ENCODE measurements around the gene CHCT1. TPM values are rescaled to one million over a fixed set of nuclear protein-coding genes. Genes with fewer than 3 reads are reported as not detected.

CHCT1 gene
- polyA plus RNA-seq, 1 of the 3 experiments (the other 2 are of a cell fraction), result not detected

DNA sequence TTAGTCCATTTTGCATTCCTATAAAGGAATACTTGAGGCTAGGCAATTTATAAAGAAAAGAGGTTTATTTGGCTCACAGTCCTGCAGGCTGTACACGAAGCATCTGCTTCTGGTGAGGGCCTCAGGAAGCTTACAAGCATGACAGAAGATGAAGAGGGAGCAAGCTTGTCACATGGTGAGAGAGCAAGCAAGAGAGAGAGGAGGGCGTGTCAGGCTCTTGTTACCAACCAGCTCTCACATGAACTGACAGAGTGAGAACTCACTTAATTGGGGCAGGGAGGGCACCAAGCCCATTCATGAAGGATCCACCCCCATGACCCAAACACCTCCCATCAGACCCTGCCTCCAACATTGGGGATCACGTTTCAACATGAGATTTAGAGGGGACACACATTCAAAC is 1.6 kb downstream of the CHCT1 start:
- H4K20me1 ChIP-seq (ENCODE audit: insufficient read depth), result no peaks in the 10 kb centered on the region
- POLR2A ChIA-PET, result no interaction called here

DNA sequence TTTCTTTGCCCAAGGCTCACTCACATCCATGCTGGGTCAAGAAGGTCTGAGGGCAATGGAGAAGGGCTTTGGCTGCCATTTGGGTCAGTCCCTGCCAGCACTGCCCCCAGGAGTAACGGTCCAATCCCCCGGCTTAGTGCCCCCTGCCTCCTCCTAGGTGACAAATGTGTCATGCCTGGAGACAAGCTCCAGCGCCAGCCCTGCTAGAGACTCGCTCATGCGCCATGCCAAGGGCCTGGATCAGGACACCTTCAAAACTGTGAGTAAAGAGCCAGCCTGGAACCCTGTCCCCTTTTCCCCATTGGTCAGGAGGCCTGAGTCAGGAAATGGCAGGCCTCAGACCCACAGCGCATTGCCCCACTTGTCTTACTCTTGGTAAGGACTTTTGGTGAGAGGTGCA is 3.3 kb downstream of the CHCT1 start:
- DNase-seq, result peak; percentile 14
- Histone ChIP-seq H3K9ac (no peak overlapping the region), H4K20me1 (ENCODE audit: insufficient read depth) (no peaks in the 10 kb centered on the region), H3K4me1 (ENCODE audit: control insufficient read depth in 1 of 2, insufficient read depth in 2 of 2, low read depth in 1 of 2, low read length in 1 of 2) (no peaks in the 10 kb centered on the region; a peak in 1 of 4 replicates), H3K27me3 (ENCODE audit: insufficient read depth) (no peaks in the 10 kb centered on the region), H3K9me3 (no peaks in the 10 kb centered on the region), H3K79me2 (ENCODE audit: insufficient read depth) (no peaks in the 10 kb centered on the region), H3K36me3 (replicated peaks in 1 of 2; ENCODE audit: control insufficient read depth in 1 of 2, insufficient read depth in 2 of 2, low read length in 1 of 2) (no peaks in the 10 kb centered on the region), H3K4me3 (ENCODE audit: low read depth in 2 of 2, low read length in 1 of 2) (no peak overlapping the region), H2AFZ (ENCODE audit: low read depth) (no peak overlapping the region), H3F3A (replicated peaks; ENCODE audit: insufficient read depth) (no peaks in the 10 kb centered on the region), H3K27ac (ENCODE audit: low read depth in 2 of 2, low read length in 1 of 2) (no peak overlapping the region), H3K4me2 (no peak overlapping the region), H3K9me2 (no peaks in the 10 kb centered on the region)
- 93% methylated on average over 5 of the region's 6 CpGs for WGBS (ENCODE audit: low lambda C conversion rate)
- CTCF ChIA-PET, result interaction anchor here (0.6 to 2.6 kb wide), 3 partner anchors 10 to 194 kb away, joined by 3 to 8 read pairs (median 5); no protein-coding TSS in a partner anchor
- POLR2A ChIA-PET, result no interaction called here
- no peak for TF ChIP-seq GABPA (IDR thresholded peaks at IDR 0.05; ENCODE audit: low read depth)
- TF ChIP-seq, protein P1, sequence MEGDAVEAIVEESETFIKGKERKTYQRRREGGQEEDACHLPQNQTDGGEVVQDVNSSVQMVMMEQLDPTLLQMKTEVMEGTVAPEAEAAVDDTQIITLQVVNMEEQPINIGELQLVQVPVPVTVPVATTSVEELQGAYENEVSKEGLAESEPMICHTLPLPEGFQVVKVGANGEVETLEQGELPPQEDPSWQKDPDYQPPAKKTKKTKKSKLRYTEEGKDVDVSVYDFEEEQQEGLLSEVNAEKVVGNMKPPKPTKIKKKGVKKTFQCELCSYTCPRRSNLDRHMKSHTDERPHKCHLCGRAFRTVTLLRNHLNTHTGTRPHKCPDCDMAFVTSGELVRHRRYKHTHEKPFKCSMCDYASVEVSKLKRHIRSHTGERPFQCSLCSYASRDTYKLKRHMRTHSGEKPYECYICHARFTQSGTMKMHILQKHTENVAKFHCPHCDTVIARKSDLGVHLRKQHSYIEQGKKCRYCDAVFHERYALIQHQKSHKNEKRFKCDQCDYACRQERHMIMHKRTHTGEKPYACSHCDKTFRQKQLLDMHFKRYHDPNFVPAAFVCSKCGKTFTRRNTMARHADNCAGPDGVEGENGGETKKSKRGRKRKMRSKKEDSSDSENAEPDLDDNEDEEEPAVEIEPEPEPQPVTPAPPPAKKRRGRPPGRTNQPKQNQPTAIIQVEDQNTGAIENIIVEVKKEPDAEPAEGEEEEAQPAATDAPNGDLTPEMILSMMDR (IDR thresholded peaks at IDR 0.05), result no peak
- no peak for TF ChIP-seq FOSL2 (IDR thresholded peaks at IDR 0.05; ENCODE audit: borderline replicate concordance, low read depth)
- TF ChIP-seq MXI1 (IDR thresholded peaks at IDR 0.05; ENCODE audit: low read depth, low read length), result no peak
- no peak for TF ChIP-seq FOXM1 (IDR thresholded peaks at IDR 0.05; ENCODE audit: low read depth)
- TF ChIP-seq, protein P2, sequence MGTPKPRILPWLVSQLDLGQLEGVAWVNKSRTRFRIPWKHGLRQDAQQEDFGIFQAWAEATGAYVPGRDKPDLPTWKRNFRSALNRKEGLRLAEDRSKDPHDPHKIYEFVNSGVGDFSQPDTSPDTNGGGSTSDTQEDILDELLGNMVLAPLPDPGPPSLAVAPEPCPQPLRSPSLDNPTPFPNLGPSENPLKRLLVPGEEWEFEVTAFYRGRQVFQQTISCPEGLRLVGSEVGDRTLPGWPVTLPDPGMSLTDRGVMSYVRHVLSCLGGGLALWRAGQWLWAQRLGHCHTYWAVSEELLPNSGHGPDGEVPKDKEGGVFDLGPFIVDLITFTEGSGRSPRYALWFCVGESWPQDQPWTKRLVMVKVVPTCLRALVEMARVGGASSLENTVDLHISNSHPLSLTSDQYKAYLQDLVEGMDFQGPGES (IDR thresholded peaks at IDR 0.05; ENCODE audit: low read depth, low read length), result no peak
- no peak for TF ChIP-seq YY1 (IDR thresholded peaks at IDR 0.05; ENCODE audit: low read depth)
- TF ChIP-seq SIN3A (IDR thresholded peaks at IDR 0.05; ENCODE audit: borderline replicate concordance, low read depth, low read length), result no peak

More for the DNA sequence above, 1.6 kb downstream of the CHCT1 start:
- Histone ChIP-seq H3F3A (replicated peaks; ENCODE audit: insufficient read depth) (no peaks in the 10 kb centered on the region), H3K4me3 (ENCODE audit: low read depth in 2 of 2, low read length in 1 of 2) (no peak overlapping the region), H3K36me3 (replicated peaks in 1 of 2; ENCODE audit: control insufficient read depth in 1 of 2, insufficient read depth in 2 of 2, low read length in 1 of 2) (no peaks in the 10 kb centered on the region), H2AFZ (ENCODE audit: low read depth) (no peak overlapping the region), H3K9me2 (no peaks in the 10 kb centered on the region), H3K27me3 (ENCODE audit: insufficient read depth) (no peaks in the 10 kb centered on the region), H3K4me2 (no peak overlapping the region), H3K27ac (ENCODE audit: low read depth in 2 of 2, low read length in 1 of 2) (no peak overlapping the region), H3K4me1 (ENCODE audit: control insufficient read depth in 1 of 2, insufficient read depth in 2 of 2, low read depth in 1 of 2, low read length in 1 of 2) (no peaks in the 10 kb centered on the region; a peak in 1 of 4 replicates), H3K9me3 (no peaks in the 10 kb centered on the region), H3K9ac (no peak overlapping the region), H3K79me2 (ENCODE audit: insufficient read depth) (no peaks in the 10 kb centered on the region)
- CTCF ChIA-PET, result interaction anchor here (0.9 to 7.4 kb wide), 3 partner anchors 18 to 282 kb away, joined by 3 to 128 read pairs (median 4); no protein-coding TSS in a partner anchor
- no peak for DNase-seq
- TF ChIP-seq GATA2 (CRISPR knock-in tag; IDR thresholded peaks at IDR 0.05) (no peak), FOXM1 (IDR thresholded peaks at IDR 0.05; ENCODE audit: low read depth) (no peak), GABPA (IDR thresholded peaks at IDR 0.05; ENCODE audit: low read depth) (no peak), EZH2phosphoT487 (IDR thresholded peaks at IDR 0.05; ENCODE audit: borderline replicate concordance, low read depth) (no peak), TAF1 (IDR thresholded peaks at IDR 0.05; ENCODE audit: borderline replicate concordance, low read depth, low read length) (no peak), POLR2AphosphoS5 (IDR thresholded peaks at IDR 0.05; ENCODE audit: low read depth, low read length) (no peak), MEF2A (IDR thresholded peaks at IDR 0.05; ENCODE audit: borderline replicate concordance, low read depth) (no peak), YY1 (IDR thresholded peaks at IDR 0.05; ENCODE audit: low read depth) (no peak)
- TF ChIP-seq, protein P3, sequence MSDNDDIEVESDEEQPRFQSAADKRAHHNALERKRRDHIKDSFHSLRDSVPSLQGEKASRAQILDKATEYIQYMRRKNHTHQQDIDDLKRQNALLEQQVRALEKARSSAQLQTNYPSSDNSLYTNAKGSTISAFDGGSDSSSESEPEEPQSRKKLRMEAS (IDR thresholded peaks at IDR 0.05; ENCODE audit: low read depth), result no peak
- TF ChIP-seq, protein P4, sequence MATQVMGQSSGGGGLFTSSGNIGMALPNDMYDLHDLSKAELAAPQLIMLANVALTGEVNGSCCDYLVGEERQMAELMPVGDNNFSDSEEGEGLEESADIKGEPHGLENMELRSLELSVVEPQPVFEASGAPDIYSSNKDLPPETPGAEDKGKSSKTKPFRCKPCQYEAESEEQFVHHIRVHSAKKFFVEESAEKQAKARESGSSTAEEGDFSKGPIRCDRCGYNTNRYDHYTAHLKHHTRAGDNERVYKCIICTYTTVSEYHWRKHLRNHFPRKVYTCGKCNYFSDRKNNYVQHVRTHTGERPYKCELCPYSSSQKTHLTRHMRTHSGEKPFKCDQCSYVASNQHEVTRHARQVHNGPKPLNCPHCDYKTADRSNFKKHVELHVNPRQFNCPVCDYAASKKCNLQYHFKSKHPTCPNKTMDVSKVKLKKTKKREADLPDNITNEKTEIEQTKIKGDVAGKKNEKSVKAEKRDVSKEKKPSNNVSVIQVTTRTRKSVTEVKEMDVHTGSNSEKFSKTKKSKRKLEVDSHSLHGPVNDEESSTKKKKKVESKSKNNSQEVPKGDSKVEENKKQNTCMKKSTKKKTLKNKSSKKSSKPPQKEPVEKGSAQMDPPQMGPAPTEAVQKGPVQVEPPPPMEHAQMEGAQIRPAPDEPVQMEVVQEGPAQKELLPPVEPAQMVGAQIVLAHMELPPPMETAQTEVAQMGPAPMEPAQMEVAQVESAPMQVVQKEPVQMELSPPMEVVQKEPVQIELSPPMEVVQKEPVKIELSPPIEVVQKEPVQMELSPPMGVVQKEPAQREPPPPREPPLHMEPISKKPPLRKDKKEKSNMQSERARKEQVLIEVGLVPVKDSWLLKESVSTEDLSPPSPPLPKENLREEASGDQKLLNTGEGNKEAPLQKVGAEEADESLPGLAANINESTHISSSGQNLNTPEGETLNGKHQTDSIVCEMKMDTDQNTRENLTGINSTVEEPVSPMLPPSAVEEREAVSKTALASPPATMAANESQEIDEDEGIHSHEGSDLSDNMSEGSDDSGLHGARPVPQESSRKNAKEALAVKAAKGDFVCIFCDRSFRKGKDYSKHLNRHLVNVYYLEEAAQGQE (IDR thresholded peaks at IDR 0.05; ENCODE audit: low read depth, low read length), result no peak
- 64% methylated on average over 3 of the region's 3 CpGs for WGBS (ENCODE audit: low lambda C conversion rate)
